GM10847 (cell line): ENCODE measurements around the gene IFNA5.

ENCODE experiments used
- POLR2A ChIP-seq: IDR thresholded peaks from 2 replicates; pipeline ENCODE4 v1.6.1; 2011; ENCODE audit not compliant: insufficient read length; ENCODE audit errors: extremely low read depth

Gene IFNA5

DNA sequence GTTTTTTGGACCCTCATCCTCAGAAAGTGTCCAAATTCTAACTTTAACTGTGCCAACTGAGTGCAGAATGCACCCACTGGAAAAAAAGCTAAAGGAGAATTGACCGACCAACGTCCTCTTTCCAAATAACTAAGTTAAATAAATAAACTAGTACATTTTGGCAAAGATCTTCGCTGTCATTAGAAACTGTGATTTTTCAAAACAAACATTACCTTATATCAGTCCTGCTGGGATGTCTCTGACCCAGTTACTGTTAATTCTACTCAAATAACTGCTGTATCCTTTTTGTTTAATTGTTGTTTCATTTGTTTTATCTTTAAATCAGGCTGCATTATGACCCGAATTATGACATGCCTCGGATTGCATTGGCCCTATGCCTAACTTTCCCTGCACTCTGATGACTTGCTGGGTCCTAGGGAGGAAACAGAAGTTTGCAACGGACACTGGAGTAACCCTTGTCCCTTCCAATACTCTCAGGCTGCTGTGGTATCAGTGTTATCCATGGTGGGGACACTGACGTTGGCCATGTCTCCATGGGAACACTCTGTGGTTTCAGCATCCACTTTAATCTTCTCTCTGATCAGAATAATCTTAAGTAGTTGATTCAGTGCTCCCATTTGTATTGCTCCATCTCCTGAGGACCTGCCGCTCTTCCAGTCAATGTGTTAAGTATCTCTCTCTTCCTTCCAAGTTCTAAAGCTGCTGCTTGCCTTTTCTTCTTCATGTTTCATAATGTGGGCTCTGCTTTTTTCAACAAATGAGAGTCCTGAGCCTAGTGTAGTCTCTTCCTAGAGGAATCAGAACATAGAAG lies 11.1 kb upstream of the IFNA5 start:
- no peak for TF ChIP-seq POLR2A

DNA sequence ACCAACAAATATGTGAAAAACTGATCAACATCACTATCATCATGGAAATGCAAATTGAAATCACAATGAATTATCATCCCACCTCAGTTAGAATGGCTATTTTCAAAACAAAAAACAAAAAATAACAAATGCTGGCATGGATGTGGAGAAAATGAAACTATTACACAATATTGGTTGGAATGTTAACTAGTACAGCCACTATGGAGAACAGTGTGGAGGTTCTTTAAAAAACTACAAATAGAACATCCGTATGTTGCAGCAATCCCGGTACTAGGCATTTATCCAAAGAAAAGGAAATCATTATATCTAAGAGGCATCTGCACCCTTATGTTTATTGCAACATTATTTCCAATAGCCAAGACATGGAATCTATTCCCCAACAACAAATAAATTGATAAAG lies 9.0 kb upstream of the IFNA5 start:
- no peak for TF ChIP-seq POLR2A

- no peak for TF ChIP-seq POLR2A
Measured at GRCh38 chr9:21311889-21312288, 6.8 kb upstream of the IFNA5 start.

GRCh38 chr9:21295992-21296391 lies 9.1 kb downstream of the IFNA5 start:
- no peak for TF ChIP-seq POLR2A

GRCh38 chr9:21294904-21295538 lies 10.1 kb downstream of the IFNA5 start:
- TF ChIP-seq POLR2A: no peak

DNA sequence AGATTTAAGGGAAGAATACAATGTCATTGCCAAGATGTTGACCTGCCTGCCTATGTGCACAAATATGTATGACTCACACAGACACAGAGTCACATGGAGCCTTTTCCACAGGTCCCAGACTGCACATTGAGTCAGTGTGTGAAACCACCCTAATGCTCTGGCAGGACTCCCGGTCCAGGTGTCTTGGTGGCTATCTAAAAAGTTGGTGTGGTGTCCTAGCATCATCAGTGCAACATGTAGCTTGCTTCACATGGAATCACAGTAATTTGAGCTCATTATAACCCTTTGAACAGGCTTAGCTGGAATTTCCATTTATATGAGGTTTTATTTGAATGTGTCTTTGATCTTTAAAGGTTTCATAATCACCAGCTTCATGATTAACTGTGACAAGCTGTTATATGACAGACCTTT lies 10.7 kb downstream of the IFNA5 start:
- TF ChIP-seq POLR2A: no peak

GRCh38 chr9:21289848-21290247 lies 15.3 kb downstream of the IFNA5 start:
- TF ChIP-seq POLR2A: no peak

DNA sequence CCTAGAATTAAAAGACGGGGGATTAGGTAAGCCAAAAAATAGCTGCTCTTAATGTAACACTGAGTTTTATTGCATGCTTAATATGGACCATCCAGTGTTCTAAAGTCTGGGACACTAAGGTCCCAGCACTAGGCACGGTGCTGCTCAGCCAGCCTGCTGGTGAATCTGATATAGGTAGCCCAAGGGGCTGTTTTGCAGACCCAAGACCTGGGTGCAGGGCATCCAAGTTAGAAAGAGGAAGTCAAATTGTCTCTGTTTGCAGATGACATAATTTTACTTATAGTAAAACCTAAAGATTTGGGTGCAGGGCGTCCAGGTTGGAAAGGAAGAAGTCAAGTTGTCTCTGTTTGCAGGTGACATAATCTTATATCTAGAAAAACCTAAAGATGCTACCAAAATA lies 17.8 kb downstream of the IFNA5 start:
- TF ChIP-seq POLR2A: no peak

- no peak for TF ChIP-seq POLR2A
Measured at GRCh38 chr9:21286659-21287058, 18.5 kb downstream of the IFNA5 start.

DNA sequence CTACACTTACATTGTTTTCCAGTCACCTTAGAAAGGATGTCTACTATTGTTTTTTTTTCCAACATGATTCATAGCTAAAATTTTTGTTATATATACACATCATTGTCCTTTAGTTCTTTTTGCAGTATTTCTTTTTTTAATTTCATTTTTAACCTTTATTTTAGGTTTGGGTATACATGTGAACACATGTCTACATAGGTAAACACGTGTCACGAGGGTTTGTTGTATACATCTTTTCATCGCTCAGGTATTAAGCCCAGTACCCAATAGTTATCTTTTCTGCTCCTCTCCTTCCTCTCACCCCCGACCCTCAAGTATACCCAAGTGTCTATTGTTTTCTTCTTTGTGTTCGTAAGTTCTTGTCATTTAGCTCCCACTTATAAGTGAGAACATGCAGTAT lies 19.0 kb downstream of the IFNA5 start:
- no peak for TF ChIP-seq POLR2A

GRCh38 chr9:21281275-21281674 lies 23.8 kb downstream of the IFNA5 start:
- no peak for TF ChIP-seq POLR2A

DNA sequence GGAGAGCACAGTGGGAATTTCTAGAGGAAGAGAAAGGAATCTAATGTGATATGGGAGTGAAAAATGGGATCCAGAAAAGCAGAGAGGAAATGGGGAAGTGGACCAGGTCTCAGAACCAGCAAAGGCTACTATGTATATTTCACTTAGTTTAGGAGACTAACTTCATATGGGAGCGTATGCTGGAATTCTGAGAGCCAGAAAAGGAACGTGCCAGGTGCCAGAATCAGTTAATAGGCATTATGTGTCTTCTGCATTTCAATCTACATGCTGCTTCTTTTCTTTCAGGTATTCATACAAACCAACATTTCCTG lies 36.8 kb downstream of the IFNA5 start:
- no peak for TF ChIP-seq POLR2A

GRCh38 chr9:21267485-21268346 lies 37.4 kb downstream of the IFNA5 start:
- no peak for TF ChIP-seq POLR2A

GRCh38 chr9:21266733-21267484 lies 38.2 kb downstream of the IFNA5 start:
- no peak for TF ChIP-seq POLR2A
